Smooth muscle cell (in vitro differentiated cells): ENCODE data around the gene ZNF578. TPM values are rescaled to one million over a fixed set of nuclear protein-coding genes. Genes with fewer than 3 reads are reported as not detected.
"Not testable (repeated sequence)": the region's sequence is repeated elsewhere in the genome, so short reads cannot be mapped to it uniquely, and the experiment has no call there.

Experiments used
- DNase-seq: peaks from one replicate; lab custom pipeline; 2025; ENCODE audit not compliant: unreplicated experiment; lab: John Stamatoyannopoulos, UW
- H2AFZ ChIP-seq: fragments of 200-600 bp; sonication (generic); 2 replicates; pipeline ENCODE4 v1.6.0; 2016; ENCODE audit warnings: antibody characterized with exemption, low read depth, mild to moderate bottlenecking
- H3F3A ChIP-seq: fragments of 200-600 bp; sonication (generic); 2 replicates; pipeline ENCODE4 v1.6.0; 2017; ENCODE audit warnings: antibody characterized with exemption, low read depth
- H3K27ac ChIP-seq: fragments of 200-600 bp; sonication (generic); 2 replicates; pipeline ENCODE4 v1.5.1; 2016; ENCODE audit warnings: low read depth, mild to moderate bottlenecking
- H3K27me3 ChIP-seq: fragments of 200-600 bp; sonication (generic); 2 replicates; pipeline ENCODE4 v1.6.1; 2016; ENCODE audit warnings: low read depth, mild to moderate bottlenecking
- H3K36me3 ChIP-seq: fragments of 200-600 bp; sonication (generic); 2 replicates; pipeline ENCODE4 v1.5.1; 2016; ENCODE audit warnings: low read depth
- H3K4me1 ChIP-seq: fragments of 200-600 bp; sonication (generic); 2 replicates; pipeline ENCODE4 v1.5.1; 2016; ENCODE audit warnings: low read depth
- H3K4me2 ChIP-seq: fragments of 200-600 bp; sonication (generic); 2 replicates; pipeline ENCODE4 v1.6.0; 2016; ENCODE audit warnings: mild to moderate bottlenecking
- H3K4me3 ChIP-seq: fragments of 200-600 bp; sonication (generic); 2 replicates; pipeline ENCODE4 v1.5.1; 2016; ENCODE audit warnings: mild to moderate bottlenecking
- H3K79me2 ChIP-seq: fragments of 200-600 bp; sonication (generic); 2 replicates; pipeline ENCODE4 v1.6.0; 2016; ENCODE audit warnings: low read depth, mild to moderate bottlenecking
- H3K9ac ChIP-seq: fragments of 200-600 bp; sonication (generic); 2 replicates; pipeline ENCODE4 v1.6.0; 2016; ENCODE audit warnings: low read depth
- H3K9me3 ChIP-seq: fragments of 200-600 bp; sonication (generic); replicated peaks from 2 replicates; pipeline ENCODE4 v1.5.1; 2016; ENCODE audit warnings: low read depth
- H4K20me1 ChIP-seq: fragments of 200-600 bp; sonication (generic); 2 replicates; pipeline ENCODE4 v1.6.0; 2016; ENCODE audit warnings: low read depth
- WGBS: methylation state at CpG from one replicate; pipeline ENCODE4 v1.1.7; 2016; ENCODE audit warnings: low lambda C conversion rate; 5-methylcytosine and 5-hydroxymethylcytosine counted together
- polyA plus RNA-seq: library from polyadenylated mRNA; unstranded; fragments of >200 nt; fragmentation: Nextera tagmentation; extraction: Ambion mirVana; gene quantifications from 2 replicates; pipeline ENCODE4 v1.2.1, GENCODE V29; 2016
- total RNA-seq: library from RNA; depleted of rRNA; stranded (reverse); fragments of >200 nt; gene quantifications from 2 replicates; pipeline ENCODE4 v1.2.3, GENCODE V29; 2014
- TF ChIP-seq, protein P1 (sequence below): fragments of 200-600 bp; sonication (generic); IDR thresholded peaks from 2 replicates; pipeline ENCODE4 v1.5.1; 2017; ENCODE audit warnings: borderline replicate concordance, mild to moderate bottlenecking, antibody characterized with exemption; ENCODE audit not compliant: insufficient read depth, poor library complexity, severe bottlenecking

Gene ZNF578
- total and polyA plus RNA-seq, 2 experiments from 2014 or later: 0.99 TPM; not detected in 1

DNA sequence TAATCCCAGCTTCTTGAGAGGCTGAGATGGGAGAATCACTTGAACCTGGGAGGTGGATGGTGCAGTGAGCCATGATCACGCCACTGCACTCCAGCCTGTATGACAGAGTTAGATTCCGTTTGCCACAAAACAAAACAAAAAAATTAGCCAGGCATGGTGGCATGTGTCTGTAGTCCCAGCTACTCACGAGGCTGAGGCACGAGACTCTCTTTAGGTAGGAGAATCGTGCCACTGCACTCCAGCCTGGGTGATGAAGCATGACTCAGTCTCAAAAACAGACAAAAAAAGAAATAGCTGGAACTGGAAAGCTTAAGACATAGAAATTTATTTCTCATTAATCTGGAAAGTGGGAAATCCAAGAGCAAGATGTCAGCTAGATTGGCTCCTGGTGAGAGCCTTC lies 53.9 kb downstream of the ZNF578 start:
- H4K20me1 ChIP-seq: no peaks in the 10 kb centered on the region
- no peak for DNase-seq
- WGBS: 91% methylated on average over 5 of the region's 5 CpGs
- H3K79me2 ChIP-seq: no peaks in the 10 kb centered on the region
- no peak overlapping the region for H2AFZ ChIP-seq
- H3K27ac ChIP-seq: no peak overlapping the region
- H3K36me3 ChIP-seq: no peaks in the 10 kb centered on the region
- H3K9ac ChIP-seq: no peak overlapping the region
- H3K9me3 ChIP-seq: no peaks in the 10 kb centered on the region
- H3K27me3 ChIP-seq: no peaks in the 10 kb centered on the region
- no peak overlapping the region for H3K4me2 ChIP-seq
- H3F3A ChIP-seq: no peaks in the 10 kb centered on the region
- no peaks in the 10 kb centered on the region for H3K4me1 ChIP-seq
- TF ChIP-seq, protein P1, sequence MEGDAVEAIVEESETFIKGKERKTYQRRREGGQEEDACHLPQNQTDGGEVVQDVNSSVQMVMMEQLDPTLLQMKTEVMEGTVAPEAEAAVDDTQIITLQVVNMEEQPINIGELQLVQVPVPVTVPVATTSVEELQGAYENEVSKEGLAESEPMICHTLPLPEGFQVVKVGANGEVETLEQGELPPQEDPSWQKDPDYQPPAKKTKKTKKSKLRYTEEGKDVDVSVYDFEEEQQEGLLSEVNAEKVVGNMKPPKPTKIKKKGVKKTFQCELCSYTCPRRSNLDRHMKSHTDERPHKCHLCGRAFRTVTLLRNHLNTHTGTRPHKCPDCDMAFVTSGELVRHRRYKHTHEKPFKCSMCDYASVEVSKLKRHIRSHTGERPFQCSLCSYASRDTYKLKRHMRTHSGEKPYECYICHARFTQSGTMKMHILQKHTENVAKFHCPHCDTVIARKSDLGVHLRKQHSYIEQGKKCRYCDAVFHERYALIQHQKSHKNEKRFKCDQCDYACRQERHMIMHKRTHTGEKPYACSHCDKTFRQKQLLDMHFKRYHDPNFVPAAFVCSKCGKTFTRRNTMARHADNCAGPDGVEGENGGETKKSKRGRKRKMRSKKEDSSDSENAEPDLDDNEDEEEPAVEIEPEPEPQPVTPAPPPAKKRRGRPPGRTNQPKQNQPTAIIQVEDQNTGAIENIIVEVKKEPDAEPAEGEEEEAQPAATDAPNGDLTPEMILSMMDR: no peak
- H3K4me3 ChIP-seq: no peak overlapping the region

DNA sequence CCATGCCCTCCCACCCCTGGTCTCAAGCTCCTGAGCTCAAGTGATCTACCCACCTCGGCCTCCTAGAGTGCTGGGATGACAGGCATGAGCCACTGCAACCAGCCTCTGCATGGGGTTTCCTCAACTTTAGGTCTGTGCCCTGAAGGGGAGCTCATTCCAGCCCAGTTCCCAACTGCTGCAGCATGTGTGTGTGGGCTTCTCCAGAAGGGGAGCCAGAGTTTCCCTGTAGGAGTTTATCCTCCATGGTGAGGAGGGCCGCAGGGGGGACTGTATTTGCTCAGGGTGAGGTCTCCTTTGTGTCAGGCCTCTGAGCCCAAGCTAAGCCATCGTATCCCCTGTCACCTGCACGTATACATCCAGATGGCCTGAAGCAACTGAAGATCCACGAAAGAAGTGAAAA lies 62.8 kb downstream of the ZNF578 start:
- TF ChIP-seq, protein P1: no peak
- Histone ChIP-seq H3K4me3 (no peak overlapping the region), H3K79me2 (no peaks in the 10 kb centered on the region), H3F3A (no peaks in the 10 kb centered on the region), H3K36me3 (no peaks in the 10 kb centered on the region), H3K4me1 (peaks cover 15% of the 10 kb centered on the region), H4K20me1 (no peaks in the 10 kb centered on the region), H2AFZ (no peak overlapping the region), H3K27ac (no peak overlapping the region), H3K9me3 (no peaks in the 10 kb centered on the region), H3K9ac (no peak overlapping the region), H3K4me2 (no peak overlapping the region), H3K27me3 (no peaks in the 10 kb centered on the region)
- WGBS: 93% methylated on average over 5 of the region's 5 CpGs
- no peak for DNase-seq

DNA sequence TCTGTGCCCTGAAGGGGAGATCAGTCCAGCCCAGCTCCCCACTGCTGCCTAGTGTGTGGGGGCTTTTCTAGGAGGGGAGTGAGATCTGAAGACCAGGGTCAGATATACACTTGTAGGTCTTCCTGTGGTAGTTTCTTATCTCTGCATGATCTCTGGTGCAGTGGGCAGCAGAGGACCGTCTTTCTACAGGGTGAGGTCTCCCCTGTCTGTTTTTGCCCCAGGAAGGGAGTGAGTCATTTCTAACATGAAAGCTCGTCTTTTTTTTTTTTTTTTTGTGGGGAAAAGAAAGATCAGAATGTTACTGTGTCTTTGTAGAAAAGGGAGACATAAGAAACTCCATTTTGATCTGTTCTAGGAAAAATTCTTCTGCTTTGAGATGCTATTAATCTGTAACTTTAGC lies 65.3 kb downstream of the ZNF578 start:
- TF ChIP-seq, protein P1: no peak
- no peaks in the 10 kb centered on the region for H3F3A ChIP-seq
- H3K4me1 ChIP-seq: peaks cover 15% of the 10 kb centered on the region
- WGBS: 13% methylated on average over 2 of the region's 2 CpGs
- no peak overlapping the region for H3K27ac ChIP-seq
- H3K79me2 ChIP-seq: no peaks in the 10 kb centered on the region
- H3K4me3 ChIP-seq: no peak overlapping the region
- H3K9ac ChIP-seq: no peak overlapping the region
- no peaks in the 10 kb centered on the region for H4K20me1 ChIP-seq
- H3K4me2 ChIP-seq: no peak overlapping the region
- no peaks in the 10 kb centered on the region for H3K9me3 ChIP-seq
- H2AFZ ChIP-seq: no peak overlapping the region
- H3K36me3 ChIP-seq: no peaks in the 10 kb centered on the region
- DNase-seq: no peak
- H3K27me3 ChIP-seq: no peaks in the 10 kb centered on the region

DNA sequence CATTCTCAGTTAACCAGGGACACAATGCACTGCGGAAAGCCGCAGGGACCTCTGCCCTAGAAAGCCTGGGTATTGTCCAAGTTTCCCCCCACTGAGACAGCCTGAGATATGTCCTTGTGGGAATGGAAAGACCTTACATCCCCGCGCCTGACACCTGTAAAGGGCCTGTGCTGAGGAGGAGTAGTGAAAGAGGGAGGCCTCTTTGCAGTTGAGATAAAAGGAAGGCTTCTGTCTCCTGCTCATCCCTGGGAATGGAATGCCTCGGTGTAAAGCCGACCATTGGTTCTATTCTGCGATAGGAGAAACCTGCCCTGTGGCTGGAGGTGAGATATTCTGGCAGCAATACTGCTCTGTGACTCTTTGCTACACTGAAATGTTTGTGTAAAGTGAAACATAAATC lies 65.8 kb downstream of the ZNF578 start:
- not testable (repeated sequence) for DNase-seq, H3K36me3 ChIP-seq, H3K79me2 ChIP-seq, H2AFZ ChIP-seq, H3F3A ChIP-seq, H3K4me3 ChIP-seq, H3K4me2 ChIP-seq, H3K9me3 ChIP-seq, H4K20me1 ChIP-seq, H3K27ac ChIP-seq, H3K27me3 ChIP-seq, H3K9ac ChIP-seq
- WGBS: 76% methylated on average over 7 of the region's 7 CpGs
- peaks cover 15% of the 10 kb centered on the region for H3K4me1 ChIP-seq
